22Rv1 (cell line): ENCODE results near the gene OVOL1.

ENCODE experiments used
- H3K27ac ChIP-seq: fragments of 450-650 bp; 2 replicates; pipeline ENCODE4 v1.5.1; 2017
- CTCF ChIP-seq: fragments of 450-650 bp; IDR thresholded peaks from 2 replicates; pipeline ENCODE4 v1.5.1; 2017; ENCODE audit warnings: mild to moderate bottlenecking
- ZFX ChIP-seq: fragments of 450-650 bp; IDR thresholded peaks from 2 replicates; pipeline ENCODE4 v1.6.1; 2017; ENCODE audit warnings: antibody characterized with exemption, borderline replicate concordance

OVOL1 gene

DNA sequence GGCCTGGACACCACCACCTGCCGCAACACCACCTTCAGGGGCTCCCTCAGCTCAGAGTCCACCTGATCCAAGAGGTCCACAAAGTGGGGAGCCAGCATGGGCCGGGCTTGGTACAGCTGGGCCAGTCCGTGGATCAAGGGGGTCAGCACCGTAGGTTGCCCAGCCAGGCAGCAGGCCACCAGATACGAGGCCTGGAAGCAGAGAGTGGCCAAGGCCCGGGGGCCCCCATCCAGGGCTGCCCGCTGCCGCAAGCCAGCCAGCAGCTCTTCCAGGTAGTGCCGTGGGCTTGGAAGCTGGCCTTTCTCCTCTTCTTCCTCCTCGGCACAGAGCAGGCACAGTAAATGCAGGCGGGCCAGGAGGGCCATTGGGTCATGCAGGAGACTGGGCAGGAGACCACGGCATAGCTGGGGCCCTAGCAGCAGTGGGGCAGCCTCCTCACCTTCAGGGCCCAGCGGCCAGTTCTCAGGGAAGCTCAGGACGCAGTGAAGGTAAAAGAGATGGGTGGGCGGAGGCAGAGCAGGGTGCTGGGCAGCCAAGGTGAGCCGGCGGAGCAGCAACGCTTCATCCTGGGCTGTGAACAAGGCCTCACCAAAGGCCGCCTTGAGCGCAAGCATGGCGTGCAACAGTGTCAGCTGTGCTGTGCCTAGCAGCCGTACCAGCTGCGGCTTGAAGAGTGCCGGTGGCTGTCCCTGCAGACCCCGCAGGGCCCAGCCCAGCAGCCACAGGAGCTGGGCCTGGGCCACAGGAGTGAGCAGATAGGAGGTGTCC lies 7.8 kb upstream of the OVOL1 start:
- TF ChIP-seq ZFX, result no peak
- no peak for TF ChIP-seq CTCF
- H3K27ac ChIP-seq, result peak overlapping the region; percentile 93

- H3K27ac ChIP-seq, result peak overlapping the region; percentile 93
- TF ChIP-seq ZFX, result no peak
- no peak for TF ChIP-seq CTCF
Measured at GRCh38 chr11:65779669-65779918, 7.3 kb upstream of the OVOL1 start.

GRCh38 chr11:65779919-65780769 lies 6.7 kb upstream of the OVOL1 start:
- H3K27ac ChIP-seq, result peak overlapping the region; percentile 93

DNA sequence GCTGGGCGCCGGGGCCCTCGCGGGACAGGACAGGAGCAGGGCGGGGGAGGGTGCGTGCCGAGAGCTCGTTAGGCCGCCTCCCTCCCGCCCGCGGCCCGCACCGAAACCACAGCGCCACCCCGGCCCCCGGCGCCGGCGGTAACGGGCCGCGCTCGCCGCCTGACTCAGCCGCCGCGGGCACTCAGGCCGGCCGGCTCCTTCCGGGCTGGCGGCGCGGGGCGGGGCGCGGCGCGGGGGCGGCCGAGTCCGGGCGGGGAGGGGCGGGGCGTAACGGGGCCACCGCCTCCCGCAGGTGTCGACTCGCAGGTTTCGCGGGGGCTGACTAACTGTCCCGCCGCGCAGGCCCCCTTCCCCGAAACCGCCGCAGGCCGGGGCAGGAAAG lies 6.1 kb upstream of the OVOL1 start, which contains the start of gene AP5B1:
AP5B1 (minus strand) TSS at position 207 of the 382 bp plus-strand sequence. CDS start 385 bp downstream, outside the sequence.
- H3K27ac ChIP-seq, result peak within 1 kb of the TSS; percentile 93
- TF ChIP-seq ZFX, result no peak

More at GRCh38 chr11:65779919-65780769, 6.7 kb upstream of the OVOL1 start:
- TF ChIP-seq CTCF (peak; percentile 99), ZFX (no peak)

DNA sequence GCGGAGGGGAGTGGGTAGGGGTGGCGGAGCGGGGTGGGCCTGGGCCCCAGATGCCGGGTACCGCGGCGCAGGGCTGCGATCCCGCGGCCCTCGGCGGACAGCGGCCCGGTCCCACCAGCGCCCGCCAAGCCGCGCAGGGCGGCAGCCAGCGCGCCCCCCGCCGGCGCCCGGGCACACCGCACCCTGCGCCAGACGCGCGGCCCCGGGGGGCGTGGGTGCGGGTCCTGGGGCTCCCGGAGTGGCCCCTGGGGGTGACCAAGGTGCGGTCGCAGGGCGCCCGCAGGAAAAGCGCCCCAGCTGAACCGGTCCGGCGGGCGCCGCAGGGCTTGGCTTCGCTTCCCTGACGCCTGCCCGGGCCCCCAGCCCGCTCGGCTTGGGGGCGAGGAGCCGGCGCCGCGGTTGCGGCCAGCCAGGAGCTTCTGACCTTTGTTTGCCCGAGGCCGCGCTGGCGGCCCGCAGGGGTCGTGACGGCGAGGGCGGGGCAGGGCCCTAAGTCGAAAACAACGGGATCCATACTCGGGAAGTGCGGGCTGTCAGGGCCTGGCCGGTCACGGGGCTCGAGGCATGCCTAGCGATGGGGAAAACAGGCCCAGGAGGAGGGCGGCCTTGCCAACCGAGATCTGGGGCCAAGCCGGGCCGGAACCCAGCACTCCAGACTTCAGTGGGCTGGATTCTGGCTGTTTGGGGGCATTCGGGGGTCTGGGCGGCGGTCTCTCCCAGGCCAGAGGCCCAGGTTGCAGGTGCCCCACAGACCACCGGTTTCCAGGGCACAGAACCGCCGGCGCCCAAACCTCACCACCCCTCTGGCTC lies 5.5 kb upstream of the OVOL1 start:
- TF ChIP-seq CTCF, result peak; percentile 78
- no peak for TF ChIP-seq ZFX
- peak overlapping the region; percentile 93 for H3K27ac ChIP-seq

- no peak for TF ChIP-seq ZFX
- no peak for TF ChIP-seq CTCF
- H3K27ac ChIP-seq, result no peak overlapping the region; the same call in 1 of the 2 replicates
Measured at GRCh38 chr11:65781962-65782815, 4.7 kb upstream of the OVOL1 start.
